Ishikawa (cell line): ENCODE data around the gene MUC22.

ENCODE experiments used
- CEBPB ChIP-seq: IDR thresholded peaks from 2 replicates; pipeline ENCODE4 v1.6.1; 2012
- CREB1 ChIP-seq: IDR thresholded peaks from 2 replicates; pipeline ENCODE4 v1.6.1; 2012; ENCODE audit warnings: low read depth
- EGR1 ChIP-seq: IDR thresholded peaks from 2 replicates; pipeline ENCODE4 v1.6.1; 2012
- EP300 ChIP-seq: IDR thresholded peaks from 2 replicates; pipeline ENCODE4 v1.6.1; 2012; ENCODE audit warnings: borderline replicate concordance
- FOXM1 ChIP-seq: IDR thresholded peaks from 2 replicates; pipeline ENCODE4 v1.6.1; 2012; ENCODE audit warnings: low read depth, borderline replicate concordance
- NFIC ChIP-seq: IDR thresholded peaks from 2 replicates; pipeline ENCODE4 v1.6.1; 2012
- RAD21 ChIP-seq: IDR thresholded peaks from 2 replicates; pipeline ENCODE4 v1.6.1; 2012; ENCODE audit warnings: low read depth
- TAF1 ChIP-seq: IDR thresholded peaks from 2 replicates; pipeline ENCODE4 v1.6.1; 2012; ENCODE audit warnings: low read depth, mild to moderate bottlenecking
- TCF12 ChIP-seq: IDR thresholded peaks from 2 replicates; pipeline ENCODE4 v1.6.1; 2012; ENCODE audit warnings: low read depth
- TEAD4 ChIP-seq: IDR thresholded peaks from 2 replicates; pipeline ENCODE4 v1.6.1; 2012
- YY1 ChIP-seq: IDR thresholded peaks from 2 replicates; pipeline ENCODE4 v1.6.1; 2012; ENCODE audit warnings: low read depth
- ZBTB7A ChIP-seq: IDR thresholded peaks from 2 replicates; pipeline ENCODE4 v1.6.1; 2012; ENCODE audit warnings: low read depth
- TF ChIP-seq, protein P1 (sequence below): IDR thresholded peaks from 2 replicates; pipeline ENCODE4 v1.6.1; 2012; ENCODE audit warnings: low read depth, mild to moderate bottlenecking
- TF ChIP-seq, protein P2 (sequence below): IDR thresholded peaks from 2 replicates; pipeline ENCODE4 v1.6.1; 2012
- TF ChIP-seq, protein P3 (sequence below): IDR thresholded peaks from 2 replicates; pipeline ENCODE4 v1.6.1; 2012

The MUC22 gene

DNA sequence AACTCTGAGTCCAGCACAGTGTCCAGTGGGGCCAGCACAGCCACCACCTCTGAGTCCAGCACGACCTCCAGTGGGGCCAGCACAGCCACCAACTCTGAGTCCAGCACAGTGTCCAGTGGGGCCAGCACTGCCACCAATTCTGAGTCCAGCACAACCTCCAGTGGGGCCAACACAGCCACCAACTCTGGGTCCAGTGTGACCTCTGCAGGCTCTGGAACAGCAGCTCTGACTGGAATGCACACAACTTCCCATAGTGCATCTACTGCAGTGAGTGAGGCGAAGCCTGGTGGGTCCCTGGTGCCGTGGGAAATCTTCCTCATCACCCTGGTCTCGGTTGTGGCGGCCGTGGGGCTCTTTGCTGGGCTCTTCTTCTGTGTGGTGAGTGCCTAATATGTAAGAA, 23.0 kb upstream of the MUC22 start:
- TF ChIP-seq CREB1 = no peak
- no peak for TF ChIP-seq YY1
- TF ChIP-seq, protein P1, sequence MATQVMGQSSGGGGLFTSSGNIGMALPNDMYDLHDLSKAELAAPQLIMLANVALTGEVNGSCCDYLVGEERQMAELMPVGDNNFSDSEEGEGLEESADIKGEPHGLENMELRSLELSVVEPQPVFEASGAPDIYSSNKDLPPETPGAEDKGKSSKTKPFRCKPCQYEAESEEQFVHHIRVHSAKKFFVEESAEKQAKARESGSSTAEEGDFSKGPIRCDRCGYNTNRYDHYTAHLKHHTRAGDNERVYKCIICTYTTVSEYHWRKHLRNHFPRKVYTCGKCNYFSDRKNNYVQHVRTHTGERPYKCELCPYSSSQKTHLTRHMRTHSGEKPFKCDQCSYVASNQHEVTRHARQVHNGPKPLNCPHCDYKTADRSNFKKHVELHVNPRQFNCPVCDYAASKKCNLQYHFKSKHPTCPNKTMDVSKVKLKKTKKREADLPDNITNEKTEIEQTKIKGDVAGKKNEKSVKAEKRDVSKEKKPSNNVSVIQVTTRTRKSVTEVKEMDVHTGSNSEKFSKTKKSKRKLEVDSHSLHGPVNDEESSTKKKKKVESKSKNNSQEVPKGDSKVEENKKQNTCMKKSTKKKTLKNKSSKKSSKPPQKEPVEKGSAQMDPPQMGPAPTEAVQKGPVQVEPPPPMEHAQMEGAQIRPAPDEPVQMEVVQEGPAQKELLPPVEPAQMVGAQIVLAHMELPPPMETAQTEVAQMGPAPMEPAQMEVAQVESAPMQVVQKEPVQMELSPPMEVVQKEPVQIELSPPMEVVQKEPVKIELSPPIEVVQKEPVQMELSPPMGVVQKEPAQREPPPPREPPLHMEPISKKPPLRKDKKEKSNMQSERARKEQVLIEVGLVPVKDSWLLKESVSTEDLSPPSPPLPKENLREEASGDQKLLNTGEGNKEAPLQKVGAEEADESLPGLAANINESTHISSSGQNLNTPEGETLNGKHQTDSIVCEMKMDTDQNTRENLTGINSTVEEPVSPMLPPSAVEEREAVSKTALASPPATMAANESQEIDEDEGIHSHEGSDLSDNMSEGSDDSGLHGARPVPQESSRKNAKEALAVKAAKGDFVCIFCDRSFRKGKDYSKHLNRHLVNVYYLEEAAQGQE = no peak
- no peak for TF ChIP-seq NFIC
- no peak for TF ChIP-seq RAD21
- no peak for TF ChIP-seq ZBTB7A
- TF ChIP-seq, protein P2, sequence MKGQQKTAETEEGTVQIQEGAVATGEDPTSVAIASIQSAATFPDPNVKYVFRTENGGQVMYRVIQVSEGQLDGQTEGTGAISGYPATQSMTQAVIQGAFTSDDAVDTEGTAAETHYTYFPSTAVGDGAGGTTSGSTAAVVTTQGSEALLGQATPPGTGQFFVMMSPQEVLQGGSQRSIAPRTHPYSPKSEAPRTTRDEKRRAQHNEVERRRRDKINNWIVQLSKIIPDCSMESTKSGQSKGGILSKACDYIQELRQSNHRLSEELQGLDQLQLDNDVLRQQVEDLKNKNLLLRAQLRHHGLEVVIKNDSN = no peak
- no peak for TF ChIP-seq FOXM1
- no peak for TF ChIP-seq EP300
- no peak for TF ChIP-seq CEBPB
- no peak for TF ChIP-seq TCF12
- TF ChIP-seq TEAD4 = no peak
- TF ChIP-seq, protein P3, sequence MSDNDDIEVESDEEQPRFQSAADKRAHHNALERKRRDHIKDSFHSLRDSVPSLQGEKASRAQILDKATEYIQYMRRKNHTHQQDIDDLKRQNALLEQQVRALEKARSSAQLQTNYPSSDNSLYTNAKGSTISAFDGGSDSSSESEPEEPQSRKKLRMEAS = no peak
- no peak for TF ChIP-seq TAF1
- no peak for TF ChIP-seq EGR1

DNA sequence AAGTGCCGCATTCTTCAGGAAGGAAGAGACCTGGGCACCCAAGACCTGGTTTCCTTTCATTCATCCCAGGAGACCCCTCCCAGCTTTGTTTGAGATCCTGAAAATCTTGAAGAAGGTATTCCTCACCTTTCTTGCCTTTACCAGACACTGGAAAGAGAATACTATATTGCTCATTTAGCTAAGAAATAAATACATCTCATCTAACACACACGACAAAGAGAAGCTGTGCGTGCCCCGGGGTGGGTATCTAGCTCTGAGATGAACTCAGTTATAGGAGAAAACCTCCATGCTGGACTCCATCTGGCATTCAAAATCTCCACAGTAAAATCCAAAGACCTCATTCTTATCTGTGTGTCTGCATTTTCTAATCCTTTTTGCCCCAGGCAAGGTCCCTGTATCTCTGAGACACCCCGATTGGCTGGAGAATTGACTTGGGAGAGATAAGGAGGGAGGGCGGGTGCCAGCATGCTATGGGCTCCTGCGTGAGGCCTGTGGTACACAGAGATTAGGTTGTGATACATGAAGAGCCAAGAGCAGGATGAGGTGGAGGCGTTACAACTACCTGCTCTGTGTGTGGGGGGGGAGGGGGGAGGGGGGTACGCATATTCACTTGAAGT, 22.0 kb upstream of the MUC22 start:
- no peak for TF ChIP-seq TAF1
- TF ChIP-seq TEAD4 = no peak
- TF ChIP-seq, protein P2 = no peak

DNA sequence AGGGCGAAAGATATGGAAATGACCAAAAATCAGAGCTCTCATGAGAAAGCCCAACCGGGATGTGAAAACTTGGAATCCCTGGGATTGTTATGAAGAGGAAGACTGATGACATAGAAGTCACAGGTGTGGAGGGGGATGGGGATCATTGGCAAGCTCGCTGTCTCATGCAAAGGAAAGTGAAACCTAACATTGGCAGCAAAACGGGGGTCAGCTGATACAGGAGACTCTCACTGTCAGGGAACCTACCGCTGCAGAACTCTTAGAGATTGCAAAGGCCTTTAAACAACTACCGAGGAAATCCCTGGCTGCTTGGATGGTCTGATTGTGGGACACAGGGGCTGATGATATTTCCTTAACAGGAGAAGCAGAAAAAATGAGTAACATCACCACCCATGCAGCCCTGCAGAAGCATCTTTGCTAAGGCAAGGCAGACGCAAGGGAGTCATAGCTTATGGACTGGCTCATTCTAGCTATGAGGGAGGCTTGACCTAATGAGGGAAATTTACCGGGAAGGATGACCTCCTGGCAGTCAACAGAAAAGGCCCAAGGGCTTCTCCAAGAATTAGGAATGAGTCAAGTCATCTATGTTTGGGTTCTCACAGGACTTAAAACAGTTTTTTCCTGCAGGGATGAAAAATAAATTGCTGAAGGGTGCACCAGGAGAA, 19.7 kb upstream of the MUC22 start:
- TF ChIP-seq TEAD4 (no peak), EGR1 (no peak), YY1 (no peak), ZBTB7A (no peak), EP300 (no peak), FOXM1 (no peak), CREB1 (no peak), CEBPB (no peak), TAF1 (no peak), TCF12 (no peak), RAD21 (no peak), NFIC (no peak)
- TF ChIP-seq, protein P3 = no peak
- TF ChIP-seq, protein P2 = no peak
- TF ChIP-seq, protein P1 = no peak

DNA sequence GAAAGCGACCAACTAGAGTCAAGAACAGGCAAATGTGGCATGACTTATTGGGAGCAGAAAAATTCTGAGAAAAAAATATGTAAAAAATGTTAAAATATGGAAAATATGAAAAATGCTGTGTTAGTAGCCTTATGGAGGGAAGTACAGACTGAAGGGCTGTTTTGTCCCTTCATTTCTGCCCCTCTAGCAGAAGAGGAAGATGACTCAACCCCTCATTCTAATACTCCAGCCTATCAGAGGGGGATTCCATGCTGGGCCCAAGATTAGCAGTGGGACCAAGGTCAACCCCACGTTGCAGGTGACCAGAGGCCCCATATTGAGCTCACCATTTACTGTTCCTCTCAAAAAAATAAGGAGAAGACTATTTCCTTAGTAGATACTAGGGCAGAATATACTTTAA, 18.4 kb upstream of the MUC22 start:
- TF ChIP-seq CEBPB (no peak), TEAD4 (no peak)

DNA sequence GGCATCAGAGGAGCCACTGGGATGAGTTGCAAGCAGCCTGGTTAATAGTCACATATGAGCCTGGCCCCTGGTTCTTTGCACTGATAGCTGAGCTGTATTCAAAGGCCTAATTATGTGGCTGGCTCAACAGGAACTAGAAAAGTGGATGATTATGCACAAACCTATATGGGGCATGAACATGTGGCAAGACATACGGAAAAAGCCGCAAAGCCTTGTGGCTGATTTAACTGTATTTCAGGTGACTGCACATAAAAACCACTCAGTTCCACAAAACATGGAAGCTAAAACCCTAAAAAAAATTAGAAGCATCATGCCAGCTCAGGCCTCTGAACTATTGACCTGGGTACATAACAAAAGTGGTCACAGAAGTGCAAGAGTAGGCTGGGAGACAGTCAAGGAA, 13.0 kb upstream of the MUC22 start:
- no peak for TF ChIP-seq TCF12
- TF ChIP-seq, protein P1 = no peak
- no peak for TF ChIP-seq NFIC
- TF ChIP-seq TEAD4 = no peak
